Measurements from ENCODE around the gene PGC.

Gene PGC

GRCh38 chr6:41743406-41744235 is 3.6 kb downstream of the PGC start:
- DNase-seq: no peak

GRCh38 chr6:41741625-41742490 is 5.3 kb downstream of the PGC start:
- no peak for DNase-seq

GRCh38 chr6:41740366-41741162 is 6.6 kb downstream of the PGC start:
- no peak for DNase-seq

- no peak for DNase-seq
These were observed 8.2 kb downstream of the PGC start for GRCh38 chr6:41739041-41739440.

DNA sequence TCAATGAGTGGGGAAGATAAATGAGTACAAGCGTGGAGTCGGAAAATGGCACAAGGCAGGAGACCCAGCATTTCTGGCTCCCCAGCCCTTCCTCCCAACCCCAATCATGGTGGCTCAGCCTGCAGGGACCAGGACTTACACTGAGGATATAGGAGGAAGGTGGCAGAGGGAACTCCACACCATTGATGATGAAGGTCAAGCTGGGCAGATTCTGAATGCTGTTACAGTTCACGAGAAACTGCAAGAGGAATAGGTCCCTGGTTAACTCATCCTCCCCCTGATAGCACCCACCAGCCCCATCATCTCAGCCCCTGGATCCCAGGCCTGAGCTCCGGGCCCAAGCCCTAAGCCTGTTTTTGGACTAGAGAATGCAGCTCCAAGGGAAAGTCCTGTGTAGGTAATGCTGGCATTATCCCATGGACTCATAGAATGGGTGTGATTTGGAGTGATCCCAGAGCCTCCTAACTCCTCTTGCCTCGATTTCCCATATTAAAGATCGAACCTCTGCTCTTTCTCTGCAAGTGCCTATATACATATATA is 9.5 kb downstream of the PGC start:
- DNase-seq: no peak

DNA sequence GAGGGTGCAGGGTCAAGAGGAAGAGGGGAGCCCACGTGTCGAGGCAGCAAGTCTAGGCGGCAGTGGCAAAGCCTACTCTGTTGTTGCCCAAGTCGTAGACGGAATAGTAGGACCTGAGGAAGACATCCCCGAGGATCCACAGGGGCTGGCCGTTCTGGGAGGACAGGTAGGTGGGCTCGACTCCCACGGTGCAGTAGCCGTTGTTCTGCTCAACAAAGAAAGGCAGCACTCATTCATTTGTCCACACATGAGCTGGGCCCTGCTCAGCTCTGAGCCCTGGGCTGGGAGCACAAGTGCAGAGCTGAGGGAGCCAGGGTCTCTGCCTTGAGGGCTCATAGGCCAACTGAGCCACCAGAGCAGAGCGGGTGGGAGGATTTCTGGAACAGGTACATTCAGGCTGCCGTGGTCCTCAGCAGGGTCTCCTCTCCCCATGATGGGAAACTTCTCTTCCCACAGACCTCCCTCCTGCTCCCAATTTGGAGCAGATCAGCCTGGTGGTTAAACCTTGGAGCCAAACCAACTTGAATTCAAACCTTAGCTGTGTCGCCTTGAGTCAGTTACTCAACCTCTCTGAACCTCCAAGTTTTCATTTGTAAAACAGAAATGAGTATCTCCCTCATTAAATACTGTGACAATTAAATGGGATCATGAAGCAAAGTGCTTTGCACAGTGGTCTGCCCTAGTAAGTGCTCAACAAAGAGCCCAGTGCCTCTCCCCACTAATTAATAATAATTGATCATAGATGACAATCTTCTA is 10.2 kb downstream of the PGC start:
- no peak for DNase-seq

DNA sequence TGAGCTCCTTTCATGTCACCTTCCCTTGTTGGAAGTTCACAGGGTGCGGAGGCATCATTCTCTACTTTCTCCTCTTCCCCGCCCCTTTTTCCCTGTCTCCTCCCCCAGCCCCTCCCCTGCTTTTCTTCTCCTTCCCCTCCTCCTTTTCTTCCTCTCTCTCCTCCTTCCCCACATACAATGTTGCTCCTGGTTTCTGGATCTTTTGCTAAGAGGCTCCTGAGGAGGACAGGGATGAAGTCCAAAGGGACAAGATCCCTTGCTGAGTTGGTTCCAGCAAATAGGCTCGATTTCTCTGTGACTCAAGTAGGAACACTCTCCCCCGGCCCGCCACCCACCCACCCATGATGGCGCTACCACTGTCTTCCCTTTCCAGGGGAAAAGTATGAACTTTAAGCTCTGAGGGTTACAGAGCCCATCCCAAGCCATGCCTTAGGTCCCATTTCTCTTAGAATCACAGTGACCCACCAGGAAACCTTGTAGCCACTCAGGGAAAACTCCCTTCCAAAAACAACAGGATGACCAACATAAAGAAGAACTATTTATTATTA is 10.9 kb downstream of the PGC start:
- DNase-seq: no peak

GRCh38 chr6:41735427-41736185 is 11.6 kb downstream of the PGC start, which contains the start of gene TFEB:
Gene TFEB (minus strand): TSS chr6:41735608. CDS start chr6:41691213, 44,395 bp downstream.
- DNase-seq: peak; percentile 86

DNA sequence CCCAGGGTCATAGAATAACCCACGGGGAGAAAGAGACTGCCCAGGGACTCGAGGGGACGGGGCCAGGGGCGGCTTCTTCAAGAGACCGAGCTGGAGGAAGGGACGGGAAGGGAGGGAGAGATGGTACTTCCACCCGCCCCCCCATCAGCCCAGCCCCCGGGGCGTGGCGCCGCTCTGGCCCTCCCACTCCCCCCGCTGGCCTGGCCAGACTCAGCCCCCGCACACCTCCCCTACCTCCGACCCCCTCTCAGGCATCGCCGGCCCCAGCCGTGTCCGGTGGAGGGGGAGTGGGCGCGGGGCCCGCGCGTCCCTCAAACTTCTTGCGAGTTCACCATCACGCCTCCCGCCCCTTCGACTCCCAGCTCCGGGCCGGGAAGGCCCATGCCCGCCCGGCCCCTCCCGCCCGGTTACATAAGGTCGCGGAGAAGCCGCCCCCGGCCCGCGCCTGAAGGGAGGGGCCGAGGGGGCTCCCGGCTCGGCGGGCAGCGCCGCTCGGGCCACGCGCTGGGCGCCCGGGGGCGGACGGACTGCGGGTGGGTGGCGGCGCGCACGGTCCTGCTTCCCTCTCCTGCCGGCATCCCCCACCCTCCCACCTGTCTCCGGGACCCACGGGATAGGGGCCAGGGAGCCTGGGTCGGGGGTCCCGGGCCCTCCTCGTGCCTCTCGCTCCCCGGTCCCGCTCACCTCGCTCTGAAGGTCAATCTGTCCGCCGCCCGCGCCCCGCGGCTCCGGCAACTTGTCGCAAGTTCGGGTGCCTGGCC is 12.4 kb downstream of the PGC start:
- peak; percentile 22 for DNase-seq

- DNase-seq: peak; percentile 58
These were observed 13.2 kb downstream of the PGC start for GRCh38 chr6:41733707-41734665.

DNA sequence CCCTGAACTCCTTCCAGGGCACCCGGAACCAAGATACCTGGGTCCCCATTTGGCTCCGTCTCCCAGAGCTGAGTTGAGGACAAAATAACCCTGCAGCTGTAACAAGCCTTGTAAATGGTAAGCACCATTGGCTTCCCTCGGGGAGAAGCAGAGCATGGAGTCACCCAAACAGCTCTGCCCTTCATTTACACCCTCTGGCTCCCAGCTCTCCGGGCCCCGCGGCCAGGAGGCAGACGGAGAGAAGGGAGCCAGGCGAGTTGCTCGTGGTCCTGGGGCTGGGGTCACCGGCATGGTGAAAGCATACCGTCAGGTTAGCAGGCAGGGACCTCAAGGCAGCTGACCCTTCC is 13.9 kb downstream of the PGC start:
- no peak for DNase-seq

DNA sequence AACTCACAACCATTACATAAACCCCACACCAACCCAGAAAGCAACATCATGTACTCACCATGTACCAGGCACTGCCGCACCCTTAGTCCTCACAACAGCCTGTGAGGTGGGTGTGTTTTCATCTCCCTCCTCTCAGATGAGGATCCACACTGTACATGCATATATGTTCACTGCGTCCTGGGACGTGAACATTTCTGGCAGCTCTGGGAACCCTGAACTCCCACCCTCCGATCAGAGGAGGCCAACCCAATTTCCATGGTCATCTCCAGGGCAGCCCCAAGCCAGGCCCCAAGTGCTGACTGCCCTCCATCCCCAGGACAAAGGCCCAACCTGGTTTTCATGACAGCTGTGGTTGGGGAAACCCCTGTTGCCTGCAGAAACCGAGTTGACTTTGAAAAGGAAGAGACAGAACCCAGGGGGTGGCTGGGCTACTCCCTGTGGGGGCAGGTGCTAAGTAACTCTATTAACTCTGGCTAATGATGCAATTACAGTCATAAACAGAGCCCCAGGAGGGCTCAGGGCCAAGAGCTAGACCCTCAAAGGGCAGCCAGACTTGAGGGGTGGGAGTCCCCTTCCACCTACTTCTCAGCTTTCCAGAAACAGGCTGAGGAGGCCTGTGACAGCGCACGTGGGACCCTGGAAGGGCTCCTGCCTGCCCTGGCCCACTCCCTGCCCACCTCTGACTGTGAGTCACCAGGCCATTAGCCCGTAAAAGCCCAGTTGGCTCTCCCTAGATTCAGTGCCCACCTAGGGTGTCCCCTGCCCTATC is 14.4 kb downstream of the PGC start:
- DNase-seq: no peak

- DNase-seq: no peak
These were observed 15.0 kb downstream of the PGC start for GRCh38 chr6:41732149-41732548.

DNA sequence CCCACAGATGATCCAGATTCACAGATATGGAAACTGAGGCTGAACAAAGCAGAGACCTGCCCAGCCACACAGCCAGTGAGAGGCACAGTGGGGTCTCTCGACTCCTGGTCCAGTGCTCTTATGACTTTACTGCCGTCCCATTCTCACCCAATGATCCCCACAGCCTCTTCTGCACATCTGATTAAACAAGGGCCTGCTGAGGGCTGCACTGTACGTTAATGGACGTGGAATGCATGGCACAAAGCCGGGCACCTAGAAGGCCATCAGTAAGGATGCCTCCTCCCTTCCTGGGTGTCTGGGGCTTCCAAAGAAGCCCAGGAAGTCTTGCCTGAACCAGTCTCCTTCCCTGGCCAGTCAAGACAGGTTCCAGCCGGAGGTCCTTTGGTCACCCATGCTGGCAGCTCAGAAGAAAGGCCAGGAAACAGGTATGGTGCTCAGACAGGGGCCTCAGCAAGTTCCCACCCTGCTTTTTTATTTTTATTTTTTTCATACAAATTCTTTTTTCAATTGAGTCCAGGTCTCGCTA is 15.6 kb downstream of the PGC start:
- DNase-seq: no peak

GRCh38 chr6:41730531-41731436 is 16.4 kb downstream of the PGC start:
- no peak for DNase-seq

DNA sequence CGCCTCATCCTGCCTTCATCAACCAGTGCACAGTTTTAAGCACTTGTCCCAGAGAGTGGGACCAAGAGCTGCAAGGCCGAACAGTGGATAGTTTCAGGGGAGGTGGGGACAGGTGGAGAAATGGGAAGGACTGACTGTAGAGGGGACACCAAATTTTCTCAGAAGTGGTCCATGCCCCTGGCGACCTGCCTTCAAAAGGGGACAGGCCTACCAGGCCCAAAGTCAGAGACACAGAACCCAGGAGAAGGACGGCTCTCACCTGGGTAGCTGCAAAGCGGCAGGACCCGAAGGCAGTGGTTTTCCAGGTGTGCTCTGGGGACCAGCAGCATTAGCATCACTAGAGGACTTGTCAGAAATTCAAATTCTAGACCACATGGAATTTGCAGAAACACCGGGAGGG is 17.6 kb downstream of the PGC start:
- no peak for DNase-seq

DNA sequence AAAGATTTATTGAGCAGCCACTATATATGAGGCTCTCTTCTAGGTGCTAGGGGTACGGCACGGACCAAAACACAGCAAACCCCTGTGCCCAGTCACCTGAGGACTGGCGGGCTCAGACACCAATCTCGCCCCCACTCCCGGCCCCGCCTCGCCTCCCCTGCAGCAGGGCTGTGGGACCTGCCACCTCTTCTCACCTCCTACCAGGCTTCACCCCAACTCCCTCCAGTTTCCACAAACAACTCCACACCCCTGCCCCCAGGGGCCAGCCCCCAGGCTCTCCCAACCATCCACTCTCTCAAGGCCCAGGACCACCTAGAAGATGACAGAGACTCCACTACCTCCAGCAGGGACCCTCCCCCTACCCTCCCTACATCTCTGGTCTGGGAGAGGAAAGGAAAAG is 18.2 kb downstream of the PGC start:
- DNase-seq: no peak

Data from T1000 (cell line).